RPMI7951 (cell line): ENCODE measurements around the gene NOXA1. TPM values are rescaled to one million over a fixed set of nuclear protein-coding genes. Genes with fewer than 3 reads are reported as not detected.

Experiments
- total RNA-seq: library from RNA; depleted of rRNA; stranded (reverse); fragments of >200 nt; shearing (Covaris generic); gene quantifications from 2 replicates; pipeline ENCODE4 v1.2.3, GENCODE V29; 2014; rRNA removed

NOXA1 gene
- total RNA-seq, 1 experiment from 2014 or later = not detected

Other genes with a start within 250 kb of the NOXA1 start
- 8.1 and 9.8 TPM in 2 replicates for gene ANAPC2, start 234.8 kb upstream of the NOXA1 start, total RNA-seq
- gene SSNA1, start 234.7 kb upstream of the NOXA1 start, total RNA-seq = 72.8 and 99.2 TPM in 2 replicates
- gene TPRN, start 222.7 kb upstream of the NOXA1 start, total RNA-seq = 1.1 and 3.7 TPM in 2 replicates
- gene TMEM203, start 217.7 kb upstream of the NOXA1 start, total RNA-seq = 39.1 and 40.0 TPM in 2 replicates
- 4.6 and 5.4 TPM in 2 replicates for gene NDOR1, start 217.7 kb upstream of the NOXA1 start, total RNA-seq
- not detected in 2 replicates for gene RNF208, start 201.2 kb upstream of the NOXA1 start, total RNA-seq
- gene CYSRT1, start 198.2 kb upstream of the NOXA1 start, total RNA-seq = 0.36 and 1.1 TPM in 2 replicates
- not detected in 2 replicates for gene RNF224, start 195.9 kb upstream of the NOXA1 start, total RNA-seq
- not detected in 2 replicates for gene SLC34A3, start 192.5 kb upstream of the NOXA1 start, total RNA-seq
- gene TUBB4B, start 182.1 kb upstream of the NOXA1 start, total RNA-seq = 295 and 372 TPM in 2 replicates
- not detected in 2 replicates for gene STPG3, start 172.1 kb upstream of the NOXA1 start, total RNA-seq
- gene NELFB, start 168.1 kb upstream of the NOXA1 start, total RNA-seq = 34.2 and 46.8 TPM in 2 replicates
- gene TOR4A, start 145.7 kb upstream of the NOXA1 start, total RNA-seq = under 0.01 TPM in 2 replicates
- 0.12 TPM in 1 of 2 replicates, not detected in the other for gene NRARP, start 121.1 kb upstream of the NOXA1 start, total RNA-seq
- gene EXD3, start 231 bp upstream of the NOXA1 start, total RNA-seq = 0.24 and 1.3 TPM in 2 replicates
- not detected in 2 replicates for gene ENTPD8, start 18.0 kb downstream of the NOXA1 start, total RNA-seq
- 11.9 and 12.7 TPM in 2 replicates for gene NSMF, start 35.9 kb downstream of the NOXA1 start, total RNA-seq
- gene PNPLA7, start 127.0 kb downstream of the NOXA1 start, total RNA-seq = not detected in 2 replicates
- 66.7 and 80.8 TPM in 2 replicates for gene MRPL41, start 128.5 kb downstream of the NOXA1 start, total RNA-seq
- gene DPH7, start 155.5 kb downstream of the NOXA1 start, total RNA-seq = 14.5 and 20.0 TPM in 2 replicates
- 16.3 and 19.1 TPM in 2 replicates for gene ZMYND19, start 167.1 kb downstream of the NOXA1 start, total RNA-seq
- gene ARRDC1, start 182.3 kb downstream of the NOXA1 start, total RNA-seq = 13.1 and 15.0 TPM in 2 replicates
- gene EHMT1, start 195.6 kb downstream of the NOXA1 start, total RNA-seq = 11.5 and 18.8 TPM in 2 replicates